ENCODE data around the gene OR6X1.

- no peak for TF ChIP-seq CTCF (conservative IDR thresholded peaks at IDR 0.05; ENCODE audit: low read depth, low read length)
- no peak for TF ChIP-seq EZH2 (IDR thresholded peaks at IDR 0.05; ENCODE audit: borderline replicate concordance, low read depth, low read length, poor library complexity, severe bottlenecking)
Observed at GRCh38 chr11:123736769-123737168, 17.5 kb downstream of the OR6X1 start.

Data from A673 (cell line).